Natural killer cell (primary cell): ENCODE measurements around the gene CPT1B. TPM values are rescaled to one million over a fixed set of nuclear protein-coding genes. Genes with fewer than 3 reads are reported as not detected.

Source experiments
- ATAC-seq, 3 donors: fragments of 150-1000 bp in 2 of 3; fragments of 200-7000 bp in 1 of 3; cut with Tn5 transposase; 1 replicate in 1 of 3; 2 replicates in 2 of 3; pipeline ENCODE4 v1.10.0; 2021; ENCODE audit warnings: mild to moderate bottlenecking in 2 of 3, moderate library complexity in 2 of 3
- DNase-seq, 2 donors: peaks; one replicate each; pipeline versions ENCODE4 v3.0.0 to v3.0.0-alpha.2; 2013 to 2021; ENCODE audit warnings: mixed read lengths in 1 of 2
- H3K27ac ChIP-seq: one replicate; pipeline ENCODE4 v1.5.1; 2013; ENCODE audit warnings: mild to moderate bottlenecking, low read length
- H3K27me3 ChIP-seq: one replicate; pipeline ENCODE4 v1.6.1; 2013; ENCODE audit warnings: low read length; ENCODE audit not compliant: control insufficient read depth, insufficient read depth
- H3K36me3 ChIP-seq: one replicate; pipeline ENCODE4 v1.6.1; 2013; ENCODE audit warnings: low read length; ENCODE audit not compliant: control insufficient read depth, insufficient read depth
- H3K4me1 ChIP-seq: one replicate; pipeline ENCODE4 v1.6.1; 2013; ENCODE audit warnings: low read length; ENCODE audit not compliant: control insufficient read depth, insufficient read depth
- H3K4me3 ChIP-seq: one replicate; pipeline ENCODE4 v1.5.1; 2013; ENCODE audit warnings: low read length
- H3K9me3 ChIP-seq: one replicate; pipeline ENCODE4 v1.6.1; 2013; ENCODE audit warnings: low read length; ENCODE audit not compliant: control insufficient read depth, insufficient read depth
- H3K27ac Mint-ChIP-seq, 2 donors: one replicate each; pipeline ENCODE4 v1.8.0; 2022; ENCODE audit warnings: mild to moderate bottlenecking in 2 of 2, mixed read lengths in 2 of 2, moderate library complexity in 1 of 2
- H3K27me3 Mint-ChIP-seq, 2 donors: one replicate each; pipeline ENCODE4 v1.8.0; 2022; ENCODE audit warnings: low read depth in 2 of 2, mixed read lengths in 2 of 2
- H3K36me3 Mint-ChIP-seq: one replicate; pipeline ENCODE4 v1.8.0; 2022; ENCODE audit warnings: mixed read lengths
- H3K4me1 Mint-ChIP-seq, 2 donors: one replicate each; pipeline ENCODE4 v1.8.0; 2022; ENCODE audit warnings: mixed read lengths in 2 of 2
- H3K4me3 Mint-ChIP-seq: one replicate; pipeline ENCODE4 v1.8.0; 2022; ENCODE audit warnings: mild to moderate bottlenecking, moderate library complexity, mixed read lengths
- H3K9me3 Mint-ChIP-seq, 2 donors: one replicate each; pipeline ENCODE4 v1.8.0; 2022; ENCODE audit warnings: mixed read lengths in 2 of 2
- WGBS: methylation state at CpG from one replicate; pipeline ENCODE4 v1.1.7; 2013; ENCODE audit warnings: missing lambda C conversion rate; ENCODE audit not compliant: insufficient coverage; 5-methylcytosine and 5-hydroxymethylcytosine counted together
- intact Hi-C: fragments of 100-400 bp; cut with micrococcal nuclease; formaldehyde crosslinking; loops from one replicate; pipeline ENCODE4 v1.14.2; 2022
- total RNA-seq, 4 donors: library from RNA; stranded (reverse); fragments of 120-200 nt in 1 of 4; gene quantifications; one replicate each; pipeline versions ENCODE4 v1.2.3 to v1.2.4, GENCODE V29; 2013 to 2022
- TF ChIP-seq, protein P1 (sequence below): fragments of 200-600 bp; IDR thresholded peaks from one replicate; pipeline ENCODE4 v1.8.0; 2022; ENCODE audit warnings: antibody characterized with exemption

CPT1B gene
- total RNA-seq, 3 donors from 2014 or later (not counting 1 experiment from before 2014, with no cell fraction given): 53.1 to 75.7 (median 55.5) TPM

DNA sequence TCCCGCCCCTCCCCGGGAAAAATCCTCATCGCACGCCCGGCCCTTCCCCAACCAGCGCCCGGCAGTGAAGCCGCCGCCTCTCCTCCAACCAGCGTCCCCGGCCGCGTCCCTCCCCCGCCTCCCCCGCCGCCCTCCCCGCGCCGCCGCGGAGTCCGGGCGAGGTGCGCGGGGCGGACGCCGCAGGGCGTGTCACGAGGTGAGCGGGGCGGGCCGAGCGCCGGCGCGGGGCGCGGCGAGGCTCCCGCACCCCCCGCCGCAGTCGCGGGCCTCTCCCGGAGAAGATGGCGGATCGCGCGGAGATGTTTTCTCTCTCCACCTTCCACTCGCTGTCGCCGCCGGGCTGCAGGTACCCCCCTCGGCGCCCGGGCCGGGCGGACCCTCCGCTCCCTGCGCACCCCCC lies 22.3 kb upstream of the CPT1B start, which contains the start of gene MAPK8IP2:
Gene MAPK8IP2, plus strand, starts transcription at position 256 of the 400 bp plus-strand sequence. Its CDS starts 26 bp downstream, at position 282.
- Histone ChIP-seq H3K9me3 (no peaks in the 10 kb centered on the region), H3K4me3 (no peak within 1 kb of the TSS), H3K27me3 (peaks cover 38% of the 10 kb centered on the region), H3K27ac (no peak within 1 kb of the TSS), H3K36me3 (no peaks in the 10 kb centered on the region), H3K4me1 (peaks cover 8% of the 10 kb centered on the region)
- TF ChIP-seq, protein P1, sequence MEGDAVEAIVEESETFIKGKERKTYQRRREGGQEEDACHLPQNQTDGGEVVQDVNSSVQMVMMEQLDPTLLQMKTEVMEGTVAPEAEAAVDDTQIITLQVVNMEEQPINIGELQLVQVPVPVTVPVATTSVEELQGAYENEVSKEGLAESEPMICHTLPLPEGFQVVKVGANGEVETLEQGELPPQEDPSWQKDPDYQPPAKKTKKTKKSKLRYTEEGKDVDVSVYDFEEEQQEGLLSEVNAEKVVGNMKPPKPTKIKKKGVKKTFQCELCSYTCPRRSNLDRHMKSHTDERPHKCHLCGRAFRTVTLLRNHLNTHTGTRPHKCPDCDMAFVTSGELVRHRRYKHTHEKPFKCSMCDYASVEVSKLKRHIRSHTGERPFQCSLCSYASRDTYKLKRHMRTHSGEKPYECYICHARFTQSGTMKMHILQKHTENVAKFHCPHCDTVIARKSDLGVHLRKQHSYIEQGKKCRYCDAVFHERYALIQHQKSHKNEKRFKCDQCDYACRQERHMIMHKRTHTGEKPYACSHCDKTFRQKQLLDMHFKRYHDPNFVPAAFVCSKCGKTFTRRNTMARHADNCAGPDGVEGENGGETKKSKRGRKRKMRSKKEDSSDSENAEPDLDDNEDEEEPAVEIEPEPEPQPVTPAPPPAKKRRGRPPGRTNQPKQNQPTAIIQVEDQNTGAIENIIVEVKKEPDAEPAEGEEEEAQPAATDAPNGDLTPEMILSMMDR: no peak
- peak within 1 kb of the TSS; percentile 74 for H3K4me3 Mint-ChIP-seq
- peaks cover 0 to 10% of the 10 kb centered on the region in 2 donors for H3K4me1 Mint-ChIP-seq
- intact Hi-C loops: no loop called here
- peaks cover 28 to 36% of the 10 kb centered on the region in 2 donors for H3K27me3 Mint-ChIP-seq
- no peak within 1 kb of the TSS for H3K27ac Mint-ChIP-seq
- peaks cover 11% of the 10 kb centered on the region for H3K36me3 Mint-ChIP-seq
- peak in 2 of 3 donors; percentile 17 to 40 for ATAC-seq
- DNase-seq: peak in 1 of 2 donors; percentile 35
- H3K9me3 Mint-ChIP-seq: no peaks in the 10 kb centered on the region
- WGBS: 1% methylated on average over 56 of the region's 61 CpGs

DNA sequence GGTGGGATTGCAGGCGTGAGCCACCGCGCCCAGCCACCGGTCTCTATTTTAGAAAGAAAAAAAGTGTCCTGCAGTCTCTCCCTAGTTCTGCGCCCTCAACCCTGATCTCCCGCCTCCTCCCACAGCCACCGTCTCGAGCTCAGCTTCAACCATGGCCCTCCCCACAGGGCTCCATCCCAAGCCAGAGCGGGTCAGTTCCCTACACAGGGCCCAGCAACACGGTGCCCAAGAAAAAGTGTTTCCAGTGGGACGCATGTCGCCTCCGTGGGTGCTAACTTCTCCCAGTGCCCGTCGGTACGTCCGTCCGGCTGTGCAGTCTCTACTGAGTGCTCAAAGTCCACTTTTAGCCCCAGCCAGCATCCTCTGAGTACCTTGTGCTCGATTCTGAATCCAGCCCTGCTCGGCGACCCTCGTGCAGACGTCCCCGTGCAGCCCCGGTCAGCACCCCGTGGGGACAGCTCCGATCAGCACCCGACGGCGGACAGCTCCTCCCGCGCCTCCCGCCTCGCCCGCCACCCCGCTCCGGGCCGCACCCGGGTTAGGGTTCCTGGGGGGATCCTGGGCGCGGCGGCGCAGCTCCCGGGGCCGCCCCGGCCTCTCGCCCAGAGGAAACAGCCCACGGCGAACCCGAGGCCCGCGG lies 21.7 kb upstream of the CPT1B start:
- DNase-seq (peak; percentile 70 to 78), ATAC-seq (peak; percentile 88 to 100 (median 94))
- Histone ChIP-seq H3K36me3 (no peaks in the 10 kb centered on the region), H3K4me3 (no peak overlapping the region), H3K27me3 (peaks cover 33% of the 10 kb centered on the region), H3K27ac (no peak overlapping the region), H3K9me3 (no peaks in the 10 kb centered on the region), H3K4me1 (peaks cover 8% of the 10 kb centered on the region)
- Mint-ChIP-seq H3K4me1 (peaks cover 0 to 10% of the 10 kb centered on the region in 2 donors), H3K36me3 (peaks cover 11% of the 10 kb centered on the region), H3K4me3 (no peak overlapping the region), H3K9me3 (no peaks in the 10 kb centered on the region), H3K27ac (no peak overlapping the region), H3K27me3 (peaks cover 28 to 33% of the 10 kb centered on the region in 2 donors)
- TF ChIP-seq, protein P1: no peak
- intact Hi-C loops: no loop called here
- 17% methylated on average over 52 of the region's 52 CpGs for WGBS

DNA sequence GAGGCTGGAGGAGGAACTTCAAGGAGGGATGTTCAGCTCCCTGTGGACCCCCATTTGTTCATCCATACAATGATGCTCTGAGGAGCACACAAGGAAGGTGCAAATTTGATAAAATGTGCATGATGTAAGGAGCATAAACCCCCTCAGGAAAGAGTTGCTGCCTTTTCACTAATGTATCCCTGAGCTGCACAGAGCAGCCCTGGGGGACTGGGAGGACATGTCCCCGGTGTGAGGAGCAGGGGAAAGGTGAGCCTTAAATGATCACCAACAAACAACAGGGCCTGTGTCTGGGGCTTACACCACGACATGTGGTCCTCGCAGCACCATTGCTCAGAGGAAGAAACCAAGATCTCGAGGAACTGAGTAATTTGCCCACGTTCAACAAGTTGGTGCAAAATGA lies 18.9 kb upstream of the CPT1B start:
- TF ChIP-seq, protein P1: no peak
- Histone ChIP-seq H3K4me3 (no peak overlapping the region), H3K36me3 (no peaks in the 10 kb centered on the region), H3K9me3 (no peaks in the 10 kb centered on the region), H3K27ac (no peak overlapping the region), H3K27me3 (peaks cover 20% of the 10 kb centered on the region), H3K4me1 (peaks cover 8% of the 10 kb centered on the region)
- no peak overlapping the region for H3K4me3 Mint-ChIP-seq
- DNase-seq (no peak), ATAC-seq (no peak)
- H3K9me3 Mint-ChIP-seq: no peaks in the 10 kb centered on the region
- peaks cover 11% of the 10 kb centered on the region for H3K36me3 Mint-ChIP-seq
- peaks cover 16 to 17% of the 10 kb centered on the region in 2 donors for H3K27me3 Mint-ChIP-seq
- no peak overlapping the region for H3K27ac Mint-ChIP-seq
- H3K4me1 Mint-ChIP-seq: peaks cover 0 to 7% of the 10 kb centered on the region in 2 donors
- intact Hi-C loops: no loop called here
- WGBS: 93% methylated on average over 5 of the region's 5 CpGs
